Right ventricle myocardium inferior (tissue), 1 donor: ENCODE measurements around the gene RNASE1. TPM values are rescaled to one million over a fixed set of nuclear protein-coding genes. Genes with fewer than 3 reads are reported as not detected.
"Not testable (repeated sequence)": the region's sequence is repeated elsewhere in the genome, so short reads cannot be mapped to it uniquely, and the experiment has no call there.

Experiments used
- ATAC-seq: fragments of 200-7000 bp; cut with Tn5 transposase; one replicate; pipeline ENCODE4 v1.9.1; 2020; ENCODE audit warnings: mild to moderate bottlenecking, moderate library complexity
- DNase-seq: peaks from one replicate; pipeline ENCODE4 v3.0.0; 2021; ENCODE audit errors: missing footprints
- intact Hi-C: fragments of 100-400 bp; cut with DNase I; formaldehyde crosslinking; loops from one replicate; pipeline ENCODE4 v1.11.0; 2022
- long read RNA-seq: library from polyadenylated mRNA; unstranded; transcript quantifications from one replicate; pipeline ENCODE4 v2.0.0, GENCODE V29; 2021
- total RNA-seq: library from RNA; stranded (reverse); fragmentation: NEBNext Ultra II Directional; extraction: Animal tissue kit (Norgen Biotek cat#: 25700); gene quantifications from one replicate; pipeline ENCODE4 v1.2.1, GENCODE V29; 2021
- donor health status: DM: no; HTN: yes; CAD: no; lungs with severe emphysema.

The RNASE1 gene
- 373 TPM for total RNA-seq
- long read RNA-seq, transcript RNASE1-203 (3 exons, 769 nt): minor isoform, 17 of 224 reads
- long read RNA-seq, transcript RNASE1-202 (2 exons, 1,348 nt): major isoform, 120 of 224 reads
- long read RNA-seq, transcript RNASE1-201 (3 exons, 878 nt): minor isoform, 17 of 224 reads
- long read RNA-seq, partial matches to known transcripts: 0 of 224 reads
- long read RNA-seq, other reads (novel, unspliced or antisense): 69 of 224 reads

- DNase-seq: no peak
- intact Hi-C loops: loop anchor here (2.0 to 5.0 kb wide), 2 partner anchors 45 to 98 kb away; no protein-coding TSS in a partner anchor
- peak; percentile 61 for ATAC-seq
These were observed at the start of gene RNASE1 for GRCh38 chr14:20802341-20803084. TSS of gene RNASE1 (minus strand) at chr14:20802844. CDS start at chr14:20802068, 776 bp downstream.

- no peak for ATAC-seq
- DNase-seq: no peak
- intact Hi-C loops: no loop called here
These were observed 46.4 kb upstream of the RNASE1 start for GRCh38 chr14:20848955-20849570.

GRCh38 chr14:20848316-20848954 lies 45.8 kb upstream of the RNASE1 start:
- no peak for DNase-seq
- intact Hi-C loops: no loop called here
- no peak for ATAC-seq

- no peak for ATAC-seq
- no peak for DNase-seq
- intact Hi-C loops: no loop called here
These were observed 43.9 kb upstream of the RNASE1 start for GRCh38 chr14:20846560-20846959.

GRCh38 chr14:20841096-20841495 lies 38.5 kb upstream of the RNASE1 start:
- ATAC-seq (no peak), DNase-seq (no peak)
- intact Hi-C loops: no loop called here

- DNase-seq (no peak), ATAC-seq (no peak)
- intact Hi-C loops: no loop called here
These were observed 35.2 kb upstream of the RNASE1 start for GRCh38 chr14:20837831-20838230.

- ATAC-seq (no peak), DNase-seq (no peak)
- intact Hi-C loops: no loop called here
These were observed 34.2 kb upstream of the RNASE1 start for GRCh38 chr14:20836668-20837338.

- no peak for ATAC-seq
- no peak for DNase-seq
These were observed 32.3 kb upstream of the RNASE1 start for GRCh38 chr14:20834899-20835298.

GRCh38 chr14:20830831-20831230 lies 28.2 kb upstream of the RNASE1 start:
- no peak for DNase-seq
- intact Hi-C loops: no loop called here
- ATAC-seq: no peak

More at GRCh38 chr14:20834899-20835298, 32.3 kb upstream of the RNASE1 start:
- intact Hi-C loops: no loop called here

GRCh38 chr14:20828024-20828694 lies 25.5 kb upstream of the RNASE1 start:
- DNase-seq, ATAC-seq, intact Hi-C loops: not testable (repeated sequence)

GRCh38 chr14:20827326-20827725 lies 24.7 kb upstream of the RNASE1 start:
- intact Hi-C loops: no loop called here
- DNase-seq: no peak
- ATAC-seq: no peak

- DNase-seq, intact Hi-C loops, ATAC-seq: not testable (repeated sequence)
These were observed 24.0 kb upstream of the RNASE1 start for GRCh38 chr14:20826666-20827065.

- DNase-seq (no peak), ATAC-seq (no peak)
- intact Hi-C loops: no loop called here
These were observed 21.2 kb upstream of the RNASE1 start for GRCh38 chr14:20823859-20824258.

- DNase-seq (peak; percentile 68), ATAC-seq (peak; percentile 64)
- intact Hi-C loops: not testable (repeated sequence)
These were observed 19.0 kb upstream of the RNASE1 start for GRCh38 chr14:20821521-20822108.

GRCh38 chr14:20820063-20820904 lies 17.6 kb upstream of the RNASE1 start:
- DNase-seq (no peak), ATAC-seq (no peak)
- intact Hi-C loops: no loop called here

- ATAC-seq (no peak), DNase-seq (no peak)
- intact Hi-C loops: no loop called here
These were observed 16.2 kb upstream of the RNASE1 start for GRCh38 chr14:20818861-20819260.

GRCh38 chr14:20815946-20816345 lies 13.3 kb upstream of the RNASE1 start:
- intact Hi-C loops, ATAC-seq, DNase-seq: not testable (repeated sequence)
